ENCODE data around the gene KRT80. TPM values are rescaled to one million over a fixed set of nuclear protein-coding genes. Genes with fewer than 3 reads are reported as not detected.

Gene KRT80
- total and polyA plus RNA-seq, 2 donors (not counting 3 experiments of a cell fraction or from before 2014, with no cell fraction given): 13.6 to 23.7 TPM

GRCh38 chr12:52148464-52149181 is 43.2 kb downstream of the KRT80 start:
- Histone ChIP-seq H3K9me1 (replicated peaks; ENCODE audit: control insufficient read depth, extremely low read depth, insufficient read depth, low read length) (no peaks in the 10 kb centered on the region), H3K36me3 (ENCODE audit: control insufficient read depth in 2 of 2, extremely low read depth in 1 of 2, insufficient read depth in 2 of 2, low read length in 2 of 2) (no peaks in the 10 kb centered on the region), H3K27me3 (ENCODE audit: control insufficient read depth in 2 of 2, insufficient read depth in 2 of 2, low read length in 2 of 2) (no peaks in the 10 kb centered on the region), H3K4me1 (ENCODE audit: control insufficient read depth, extremely low read depth, insufficient read depth, low read length) (peaks cover 25% of the 10 kb centered on the region), H4K20me1 (replicated peaks; ENCODE audit: control insufficient read depth, extremely low read depth, insufficient read depth, low read length) (no peaks in the 10 kb centered on the region), H3K9ac (replicated peaks; ENCODE audit: extremely low read depth, insufficient read depth, low read length) (no peak overlapping the region), H3K79me2 (ENCODE audit: control insufficient read depth, insufficient read depth, low read length) (no peaks in the 10 kb centered on the region), H3K27ac (ENCODE audit: insufficient read depth, low read depth, low read length) (peak overlapping the region; percentile 98), H3K4me2 (ENCODE audit: insufficient read depth, low read length) (no peak overlapping the region), H3K9me3 (replicated peaks; ENCODE audit: control insufficient read depth, insufficient read depth, low read length) (no peaks in the 10 kb centered on the region), H2AFZ (ENCODE audit: low read depth, low read length) (no peak overlapping the region), H3K4me3 (replicated peaks in 1 of 3; ENCODE audit: insufficient read depth in 1 of 3, low read depth in 1 of 3, low read length in 3 of 3) (no peak overlapping the region)
- intact Hi-C loops (cut with micrococcal nuclease) (no loop called here), dilution Hi-C loops (cut with MboI; ENCODE audit: extremely low pct_ligation_motif_present, low sequenced_read_pairs) (no loop called here)
- TF ChIP-seq JUN (IDR thresholded peaks at IDR 0.05; ENCODE audit: borderline replicate concordance, insufficient read depth, insufficient read length, low read depth): no peak
- DNase-seq (ENCODE audit: low read depth, low spot score) (no peak), FAIRE-seq (peak; percentile 12)
- no TSS peak for BruUV-seq (replicated peaks)
- ChIA-PET CTCF (interaction anchor here (1.0 to 2.4 kb wide), 6 partner anchors 8 to 722 kb away, joined by 3 to 23 read pairs (median 5); no protein-coding TSS in a partner anchor), POLR2A (no interaction called here)

DNA sequence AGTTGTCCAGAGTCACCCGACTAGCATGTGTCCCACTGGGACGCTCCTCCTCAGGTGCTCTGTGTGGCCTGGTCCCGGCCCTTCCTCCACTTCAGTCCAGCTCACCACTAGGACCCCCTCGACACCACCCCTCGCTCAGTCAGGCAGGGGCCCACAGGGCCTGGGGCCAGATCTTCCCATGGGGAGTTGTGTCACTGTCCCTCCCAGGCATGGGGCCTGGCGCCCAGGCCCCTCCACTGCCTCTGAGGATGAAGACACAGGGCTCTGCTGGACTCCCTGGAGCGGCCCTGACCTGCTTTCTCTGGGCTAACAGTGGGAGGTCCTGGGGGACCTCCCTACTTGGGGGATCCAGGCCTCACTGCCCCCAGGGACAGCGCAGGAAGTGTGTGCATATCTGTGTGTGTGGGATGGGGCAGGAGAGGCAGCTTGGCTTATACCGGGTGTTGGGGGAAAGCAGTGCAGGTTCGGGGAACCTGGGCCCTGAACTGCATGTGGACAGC is 43.8 kb downstream of the KRT80 start:
- H3K36me3 ChIP-seq (ENCODE audit: control insufficient read depth in 2 of 2, extremely low read depth in 1 of 2, insufficient read depth in 2 of 2, low read length in 2 of 2): no peaks in the 10 kb centered on the region
- TF ChIP-seq JUN (IDR thresholded peaks at IDR 0.05; ENCODE audit: borderline replicate concordance, insufficient read depth, insufficient read length, low read depth) (no peak), CTCF (IDR thresholded peaks at IDR 0.05; ENCODE audit: extremely low read depth in 1 of 2, insufficient read depth in 1 of 2, low read depth in 1 of 2, low read length in 2 of 2) (no peak), POLR2A (IDR thresholded peaks at IDR 0.05; ENCODE audit: low read depth, low read length) (no peak), POLR2AphosphoS5 (IDR thresholded peaks at IDR 0.05; ENCODE audit: insufficient read depth, low read depth, low read length) (no peak), EZH2 (IDR thresholded peaks at IDR 0.05; ENCODE audit: borderline replicate concordance, low read depth, low read length, severe bottlenecking) (no peak), MYC (IDR thresholded peaks at IDR 0.05; ENCODE audit: low read depth, low read length) (no peak), GATA2 (IDR thresholded peaks at IDR 0.05; ENCODE audit: insufficient read depth, insufficient read length, low read depth, low read length) (no peak), FOS (IDR thresholded peaks at IDR 0.05; ENCODE audit: borderline replicate concordance, insufficient read depth, low read length) (no peak)
- TF ChIP-seq, protein P1, sequence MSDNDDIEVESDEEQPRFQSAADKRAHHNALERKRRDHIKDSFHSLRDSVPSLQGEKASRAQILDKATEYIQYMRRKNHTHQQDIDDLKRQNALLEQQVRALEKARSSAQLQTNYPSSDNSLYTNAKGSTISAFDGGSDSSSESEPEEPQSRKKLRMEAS (IDR thresholded peaks at IDR 0.05; ENCODE audit: insufficient read depth, insufficient read length): no peak
- no peaks in the 10 kb centered on the region for H3K27me3 ChIP-seq (ENCODE audit: control insufficient read depth in 2 of 2, insufficient read depth in 2 of 2, low read length in 2 of 2)
- H3K9ac ChIP-seq (replicated peaks; ENCODE audit: extremely low read depth, insufficient read depth, low read length): peak overlapping the region; percentile 67
- DNase-seq (ENCODE audit: low read depth, low spot score): no peak
- BruUV-seq (replicated peaks): no TSS peak
- FAIRE-seq: no peak
- no peak overlapping the region for H3K4me3 ChIP-seq (replicated peaks in 1 of 3; ENCODE audit: insufficient read depth in 1 of 3, low read depth in 1 of 3, low read length in 3 of 3)
- H3K4me1 ChIP-seq (ENCODE audit: control insufficient read depth, extremely low read depth, insufficient read depth, low read length): peaks cover 25% of the 10 kb centered on the region
- dilution Hi-C loops (cut with MboI; ENCODE audit: extremely low pct_ligation_motif_present, low sequenced_read_pairs): no loop called here
- H3K9me1 ChIP-seq (replicated peaks; ENCODE audit: control insufficient read depth, extremely low read depth, insufficient read depth, low read length): no peaks in the 10 kb centered on the region
- no peaks in the 10 kb centered on the region for H3K79me2 ChIP-seq (ENCODE audit: control insufficient read depth, insufficient read depth, low read length)
- H3K27ac ChIP-seq (ENCODE audit: insufficient read depth, low read depth, low read length): peak overlapping the region; percentile 98
- intact Hi-C loops (cut with micrococcal nuclease): loop anchor here (1.0 kb wide), 1 partner anchor 22 kb away; no protein-coding TSS in a partner anchor
- no peaks in the 10 kb centered on the region for H4K20me1 ChIP-seq (replicated peaks; ENCODE audit: control insufficient read depth, extremely low read depth, insufficient read depth, low read length)
- ChIA-PET CTCF (interaction anchor here (0.9 to 2.4 kb wide), 14 partner anchors 8 to 732 kb away, joined by 3 to 23 read pairs (median 6); no protein-coding TSS in a partner anchor), POLR2A (interaction anchor here (1.0 kb wide), 1 partner anchor 123 kb away, joined by 3 read pairs; no protein-coding TSS in a partner anchor)
- no peak overlapping the region for H3K4me2 ChIP-seq (ENCODE audit: insufficient read depth, low read length)
- H2AFZ ChIP-seq (ENCODE audit: low read depth, low read length): no peak overlapping the region
- H3K9me3 ChIP-seq (replicated peaks; ENCODE audit: control insufficient read depth, insufficient read depth, low read length): no peaks in the 10 kb centered on the region

Measured in endothelial cell of umbilical vein (primary cell).